Putamen (tissue), 1 donor: Measurements from ENCODE around the gene PCDHGA11.
"Not testable (repeated sequence)": the region's sequence is repeated elsewhere in the genome, so short reads cannot be mapped to it uniquely, and the experiment has no call there.

ENCODE experiments used
- DNase-seq: peaks from one replicate; pipeline ENCODE4 v3.0.0-alpha.2; 2016; ENCODE audit warnings: low spot score

Gene PCDHGA11

DNA sequence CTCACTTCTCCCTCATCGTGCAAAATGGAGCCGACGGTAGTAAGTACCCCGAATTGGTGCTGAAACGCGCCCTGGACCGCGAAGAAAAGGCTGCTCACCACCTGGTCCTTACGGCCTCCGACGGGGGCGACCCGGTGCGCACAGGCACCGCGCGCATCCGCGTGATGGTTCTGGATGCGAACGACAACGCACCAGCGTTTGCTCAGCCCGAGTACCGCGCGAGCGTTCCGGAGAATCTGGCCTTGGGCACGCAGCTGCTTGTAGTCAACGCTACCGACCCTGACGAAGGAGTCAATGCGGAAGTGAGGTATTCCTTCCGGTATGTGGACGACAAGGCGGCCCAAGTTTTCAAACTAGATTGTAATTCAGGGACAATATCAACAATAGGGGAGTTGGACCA is 10.4 kb downstream of the PCDHGA11 start:
- no peak for DNase-seq

DNA sequence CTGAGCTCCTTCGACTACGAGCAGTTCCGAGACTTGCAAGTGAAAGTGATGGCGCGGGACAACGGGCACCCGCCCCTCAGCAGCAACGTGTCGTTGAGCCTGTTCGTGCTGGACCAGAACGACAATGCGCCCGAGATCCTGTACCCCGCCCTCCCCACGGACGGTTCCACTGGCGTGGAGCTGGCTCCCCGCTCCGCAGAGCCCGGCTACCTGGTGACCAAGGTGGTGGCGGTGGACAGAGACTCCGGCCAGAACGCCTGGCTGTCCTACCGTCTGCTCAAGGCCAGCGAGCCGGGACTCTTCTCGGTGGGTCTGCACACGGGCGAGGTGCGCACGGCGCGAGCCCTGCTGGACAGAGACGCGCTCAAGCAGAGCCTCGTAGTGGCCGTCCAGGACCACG is 11.5 kb downstream of the PCDHGA11 start:
- not testable (repeated sequence) for DNase-seq

DNA sequence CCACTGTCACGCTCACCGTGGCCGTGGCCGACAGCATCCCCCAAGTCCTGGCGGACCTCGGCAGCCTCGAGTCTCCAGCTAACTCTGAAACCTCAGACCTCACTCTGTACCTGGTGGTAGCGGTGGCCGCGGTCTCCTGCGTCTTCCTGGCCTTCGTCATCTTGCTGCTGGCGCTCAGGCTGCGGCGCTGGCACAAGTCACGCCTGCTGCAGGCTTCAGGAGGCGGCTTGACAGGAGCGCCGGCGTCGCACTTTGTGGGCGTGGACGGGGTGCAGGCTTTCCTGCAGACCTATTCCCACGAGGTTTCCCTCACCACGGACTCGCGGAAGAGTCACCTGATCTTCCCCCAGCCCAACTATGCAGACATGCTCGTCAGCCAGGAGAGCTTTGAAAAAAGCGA is 11.9 kb downstream of the PCDHGA11 start:
- not testable (repeated sequence) for DNase-seq

DNA sequence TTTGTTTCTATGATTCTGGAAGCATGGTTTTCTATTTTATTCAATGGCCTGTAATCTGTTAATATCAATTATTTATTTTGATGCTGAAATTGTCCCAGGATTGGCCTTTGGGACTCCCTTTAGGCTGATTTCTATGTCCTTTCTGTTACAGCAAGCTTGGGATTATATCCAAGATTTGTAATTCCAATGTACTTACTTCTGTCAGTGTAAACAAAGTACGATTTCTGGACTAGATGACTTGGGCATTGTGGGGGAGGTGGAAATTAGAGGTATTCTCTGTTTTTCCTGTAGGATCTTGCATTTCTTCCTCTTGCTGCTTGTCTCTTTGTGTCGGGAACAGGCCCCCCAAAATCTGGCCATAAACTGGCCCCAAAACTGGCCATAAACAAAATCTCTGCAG is 13.2 kb downstream of the PCDHGA11 start:
- DNase-seq, result no peak

DNA sequence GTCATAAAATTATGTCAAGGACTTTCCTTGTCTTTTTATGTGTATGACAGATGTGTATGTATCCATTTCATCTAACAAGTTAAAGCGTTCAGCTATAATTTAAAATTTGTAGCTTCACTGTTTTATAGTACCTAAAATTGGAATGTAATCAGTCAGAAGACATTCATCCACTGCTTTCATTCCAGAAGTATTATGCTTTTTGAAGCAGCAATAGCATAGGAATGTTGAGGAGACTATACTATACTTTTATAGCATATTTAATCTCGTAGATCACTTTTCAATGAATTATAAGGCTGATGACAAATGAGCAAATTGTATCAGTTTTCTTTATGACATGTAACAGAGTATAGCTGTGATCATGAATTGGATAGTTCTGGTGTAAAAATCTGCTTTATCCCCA is 16.4 kb downstream of the PCDHGA11 start:
- DNase-seq, result no peak

DNA sequence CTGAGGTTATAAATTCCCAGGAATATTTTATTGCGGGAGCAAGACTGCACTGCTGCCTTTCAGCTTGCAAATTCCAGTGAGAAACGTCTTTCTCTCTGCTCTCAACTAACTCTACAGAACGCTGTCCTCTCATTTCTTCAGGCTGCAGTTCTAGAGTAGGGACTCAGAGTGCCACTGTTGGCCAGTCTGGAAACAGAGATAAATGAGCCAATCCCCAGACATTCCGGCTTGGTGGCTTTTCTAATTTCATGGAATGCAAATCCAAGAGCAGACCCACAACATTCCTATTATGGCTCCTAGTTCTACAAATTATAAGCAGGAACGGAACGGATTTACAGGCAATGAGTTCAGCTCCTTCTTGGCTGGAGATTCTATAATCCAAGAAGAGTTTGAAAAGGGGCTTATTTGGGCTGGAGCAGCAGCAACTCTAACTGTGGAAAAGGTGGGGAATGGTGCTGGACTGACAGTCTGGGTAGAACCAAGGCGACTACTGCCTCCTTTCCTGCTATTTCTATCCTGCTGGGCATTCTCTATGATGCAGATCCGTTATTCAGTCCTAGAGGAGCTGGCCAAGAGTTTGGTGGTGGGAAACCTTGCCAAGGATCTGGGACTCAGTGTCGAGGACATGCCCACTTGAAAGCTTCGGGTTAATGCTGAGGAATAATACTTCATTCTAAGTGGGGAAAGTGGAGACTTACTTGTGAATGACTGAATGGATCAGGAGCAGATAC is 18.7 kb downstream of the PCDHGA11 start:
- no peak for DNase-seq

DNA sequence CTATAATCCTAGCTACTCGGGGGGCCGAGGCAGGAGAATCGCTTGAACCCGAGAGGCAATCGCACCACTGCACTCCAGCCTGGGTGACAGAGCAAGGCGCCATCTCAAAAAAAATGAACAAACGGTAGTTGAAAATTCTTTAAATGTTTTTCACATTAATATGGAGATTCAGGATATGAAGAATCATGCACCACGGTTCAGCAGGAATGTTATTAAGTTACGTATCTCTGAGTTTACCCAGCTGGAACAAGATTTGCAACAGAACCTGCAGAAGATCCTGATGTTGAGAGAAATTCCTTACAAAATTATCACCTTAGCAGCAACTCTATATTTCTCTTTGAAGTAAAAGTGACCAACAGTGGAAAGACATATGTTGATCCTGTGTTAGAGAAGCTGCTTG is 19.5 kb downstream of the PCDHGA11 start:
- no peak for DNase-seq

DNA sequence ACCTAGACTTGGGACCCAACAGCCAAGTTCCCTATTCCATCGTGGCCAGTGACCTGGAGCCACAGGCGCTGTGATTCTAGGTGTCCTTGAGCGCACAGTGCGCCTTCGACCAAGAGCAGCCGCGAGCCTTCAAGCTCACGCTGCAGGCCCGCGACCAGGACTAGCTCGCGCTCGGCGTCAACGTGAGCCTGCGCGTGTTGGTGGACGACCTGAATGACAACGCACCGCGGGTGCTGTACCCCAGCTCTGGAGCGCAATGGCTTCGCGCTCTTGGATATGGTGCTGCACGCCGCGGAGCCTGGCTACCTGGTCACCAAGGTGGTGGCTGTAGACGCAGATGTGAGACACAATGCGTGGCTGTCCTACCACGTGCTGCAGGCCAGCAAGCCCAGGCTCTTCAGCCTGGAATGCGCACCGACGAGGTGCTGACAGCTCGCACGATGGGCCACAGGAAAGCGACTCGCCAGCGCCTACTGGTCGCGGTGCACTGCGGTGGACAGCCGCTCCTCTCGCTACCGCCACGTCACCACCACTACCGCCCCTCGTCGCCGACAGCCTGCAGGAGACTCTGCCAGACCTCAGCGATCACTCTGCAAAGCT is 20.8 kb downstream of the PCDHGA11 start:
- DNase-seq, result no peak

DNA sequence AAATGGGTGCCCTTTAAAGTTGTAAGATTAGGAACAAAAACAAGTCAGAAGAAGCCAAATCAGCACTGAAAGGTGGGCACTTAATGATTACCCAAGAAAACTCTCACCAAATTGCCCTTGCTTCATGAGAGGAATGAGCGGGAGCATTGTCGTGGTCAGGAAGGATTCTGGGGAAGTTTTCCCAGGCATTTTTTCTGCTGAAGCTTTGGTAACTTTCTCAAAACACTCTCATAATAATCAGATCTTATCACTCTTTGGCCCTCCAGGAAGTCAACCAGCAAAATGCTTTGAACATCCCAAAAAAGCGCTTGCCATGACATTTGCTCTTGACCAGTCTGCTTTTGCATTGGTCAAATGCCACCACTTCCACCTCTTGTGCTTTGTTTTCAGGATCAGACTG is 44.5 kb downstream of the PCDHGA11 start:
- DNase-seq, result no peak
